GM12878 (cell line): ENCODE results near the gene POLK. TPM values are rescaled to one million over a fixed set of nuclear protein-coding genes. Genes with fewer than 3 reads are reported as not detected.
A peak's percentile ranks its signal among the peaks of the same experiment; 100 is the strongest.

Source experiments
- BCL11A ChIP-seq: IDR thresholded peaks from 2 replicates; pipeline ENCODE4 v1.6.1; 2011; ENCODE audit warnings: low read depth, low read length
- CBX5 ChIP-seq: sonication (generic); IDR thresholded peaks from 2 replicates; pipeline ENCODE4 v1.6.1; 2016; ENCODE audit warnings: low read depth, moderate library complexity, mild to moderate bottlenecking, inconsistent platforms
- CHD2 ChIP-seq: IDR thresholded peaks from 2 replicates; pipeline ENCODE4 v1.6.1; 2011; ENCODE audit warnings: low read depth, low read length, improper control_type of control experiment, borderline replicate concordance
- EP300 ChIP-seq, 2 experiments: fragments of 150-350 bp in 1 of 2; IDR thresholded peaks; 2 replicates each; pipeline ENCODE4 v1.6.1; 2011 to 2012; ENCODE audit warnings: low read depth in 2 of 2, low read length in 2 of 2, borderline replicate concordance in 1 of 2, improper control_type of control experiment in 1 of 2, inconsistent platforms in 1 of 2; ENCODE audit not compliant: control insufficient read depth in 1 of 2
- ESRRA ChIP-seq: IDR thresholded peaks from 2 replicates; pipeline ENCODE4 v1.6.1; 2012; ENCODE audit warnings: mild to moderate bottlenecking, low read length, improper control_type of control experiment
- FOXK2 ChIP-seq: fragments of 450-650 bp; IDR thresholded peaks from 2 replicates; pipeline ENCODE4 v1.6.1; 2017; ENCODE audit warnings: mild to moderate bottlenecking, moderate library complexity
- FOXM1 ChIP-seq: IDR thresholded peaks from 2 replicates; pipeline ENCODE4 v1.6.1; 2012; ENCODE audit warnings: low read depth, mild to moderate bottlenecking, inconsistent platforms, low read length, moderate library complexity
- IRF4 ChIP-seq: IDR thresholded peaks from 2 replicates; pipeline ENCODE4 v1.6.1; 2011; ENCODE audit warnings: low read depth, low read length
- MEF2B ChIP-seq: fragments of 450-650 bp; IDR thresholded peaks from 2 replicates; pipeline ENCODE4 v1.6.1; 2018; ENCODE audit warnings: mild to moderate bottlenecking, moderate library complexity; ENCODE audit not compliant: partially characterized antibody, poor library complexity, severe bottlenecking
- MTA2 ChIP-seq: fragments of 450-650 bp; IDR thresholded peaks from 2 replicates; pipeline ENCODE4 v1.6.1; 2016; ENCODE audit warnings: low read depth, mild to moderate bottlenecking, moderate library complexity
- MXI1 ChIP-seq: fragments of 150-350 bp; IDR thresholded peaks from 2 replicates; pipeline ENCODE4 v1.6.1; 2011; ENCODE audit warnings: low read depth, mild to moderate bottlenecking, inconsistent platforms, low read length, improper control_type of control experiment
- MYC ChIP-seq: IDR thresholded peaks from 2 replicates; pipeline ENCODE4 v1.6.1; 2011; ENCODE audit warnings: mild to moderate bottlenecking, low read length, moderate library complexity, inconsistent platforms; ENCODE audit not compliant: insufficient read depth, insufficient replicate concordance, insufficient read length, severe bottlenecking
- NBN ChIP-seq: fragments of 450-650 bp; IDR thresholded peaks from 2 replicates; pipeline ENCODE4 v1.6.1; 2016
- RAD21 ChIP-seq: IDR thresholded peaks from 2 replicates; pipeline ENCODE4 v1.6.1; 2011; ENCODE audit warnings: mild to moderate bottlenecking, low read depth, low read length, moderate library complexity; ENCODE audit not compliant: insufficient read depth
- RAD51 ChIP-seq: fragments of 450-650 bp; IDR thresholded peaks from 2 replicates; pipeline ENCODE4 v1.6.1; 2016; ENCODE audit warnings: moderate library complexity, mild to moderate bottlenecking, inconsistent platforms
- RUNX3 ChIP-seq: IDR thresholded peaks from 2 replicates; pipeline ENCODE4 v1.6.1; 2012; ENCODE audit warnings: low read length, inconsistent platforms
- SIN3A ChIP-seq: IDR thresholded peaks from 2 replicates; pipeline ENCODE4 v1.6.1; 2012; ENCODE audit warnings: low read depth, low read length, improper control_type of control experiment
- TAF1 ChIP-seq: IDR thresholded peaks from 2 replicates; pipeline ENCODE4 v1.6.1; 2011; ENCODE audit warnings: mild to moderate bottlenecking, low read depth, low read length, borderline replicate concordance
- TCF12 ChIP-seq: IDR thresholded peaks from 2 replicates; pipeline ENCODE4 v1.6.1; 2011; ENCODE audit warnings: low read depth, mild to moderate bottlenecking, low read length
- ZNF24 ChIP-seq: fragments of 450-650 bp; IDR thresholded peaks from 2 replicates; pipeline ENCODE4 v1.6.1; 2017; ENCODE audit warnings: antibody characterized with exemption, mild to moderate bottlenecking
- ZNF274 ChIP-seq: IDR thresholded peaks from one replicate; pipeline ENCODE4 v1.8.0; 2011; ENCODE audit not compliant: insufficient read length, insufficient read depth
- polyA plus RNA-seq, 11 experiments: library from polyadenylated mRNA; depleted of rRNA in 4 of 11; unstranded in 6 of 11; stranded (reverse) in 5 of 11; fragments of >200 nt; fragmentation: Nextera tagmentation in 4 of 11; fragmentation: Illumina TruSeq in 1 of 11; extraction: Ambion mirVana in 4 of 11; extraction: Trizol in 1 of 11; gene quantifications; 1 replicate in 1 of 11; 2 replicates in 10 of 11; pipeline versions ENCODE4 v1.2.1 to v1.2.3, GENCODE V29; 2011 to 2016; ENCODE audit warnings: inconsistent platforms in 2 of 11, missing spikeins in 2 of 11, low read depth in 1 of 11
- total RNA-seq, 4 experiments: library from RNA; depleted of rRNA in 3 of 4; stranded (reverse); fragments of >200 nt in 3 of 4; fragmentation: Illumina TruSeq in 1 of 4; extraction: Trizol in 1 of 4; gene quantifications; 2 replicates each; pipeline versions ENCODE4 v1.2.1 to v1.2.3, GENCODE V29; 2013 to 2021
- TF ChIP-seq, protein P1 (sequence below): IDR thresholded peaks from 2 replicates; pipeline ENCODE4 v1.6.1; 2012; ENCODE audit warnings: low read length, inconsistent platforms
- TF ChIP-seq, protein P2 (sequence below): IDR thresholded peaks from 2 replicates; pipeline ENCODE4 v1.6.1; 2011; ENCODE audit warnings: mild to moderate bottlenecking, low read depth, low read length, moderate library complexity; ENCODE audit not compliant: insufficient replicate concordance
- TF ChIP-seq, protein P3 (sequence below): fragments of 450-650 bp; IDR thresholded peaks from 2 replicates; pipeline ENCODE4 v1.6.1; 2016; ENCODE audit warnings: mild to moderate bottlenecking
- TF ChIP-seq, protein P4 (sequence below): fragments of 450-650 bp; formaldehyde crosslinking; IDR thresholded peaks from 2 replicates; pipeline ENCODE4 v1.5.0; 2022; ENCODE audit warnings: mild to moderate bottlenecking, missing genetic modification characterization

POLK gene
- total and polyA plus RNA-seq, 10 of the 15 experiments (the other 5 are each of a cell fraction or from before 2014, with no cell fraction given): 10.4 to 47.6 (median 29.0) TPM

DNA sequence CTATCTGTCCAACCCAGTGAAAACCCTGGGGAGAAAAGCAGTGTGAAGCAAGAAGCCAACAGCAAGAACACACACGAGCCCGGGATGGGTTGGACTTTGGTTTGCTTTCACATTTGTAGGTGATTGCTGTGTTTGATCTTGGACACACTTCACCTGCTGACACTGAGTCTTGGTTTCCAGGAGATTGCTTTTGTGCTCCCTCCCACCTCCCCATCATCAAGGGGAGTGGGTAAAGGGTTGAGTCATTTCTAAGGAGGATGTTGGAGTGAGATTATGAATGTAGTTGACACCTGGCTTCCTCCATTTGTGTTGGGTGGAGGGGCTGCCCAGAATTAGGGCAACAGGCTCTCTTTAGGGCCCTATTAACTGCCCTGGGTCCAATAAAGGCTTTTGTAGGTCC, 137.0 kb downstream of the POLK start (continued):
- TF ChIP-seq MTA2 (peak; percentile 41; the same call in 1 of the 2 replicates), MYC (no peak), IRF4 (peak; percentile 69; the same call in 1 of the 2 replicates), ZNF274 (no peak), RAD21 (no peak), TAF1 (no peak), MXI1 (no peak), BCL11A (peak; percentile 47; the same call in 1 of the 2 replicates), CHD2 (no peak), FOXK2 (no peak), FOXM1 (0 out of 2 replicates have a peak, but pooled peaks have one; percentile 36), RAD51 (no peak), CBX5 (no peak), EP300 (IDR thresholded peaks at IDR 0.05; ENCODE audit: borderline replicate concordance in 1 of 2, control insufficient read depth in 1 of 2, low read depth in 2 of 2, low read length in 2 of 2) (no peak; a peak in 1 of 4 replicates), SIN3A (no peak), ZNF24 (no peak), NBN (0 out of 2 replicates have a peak, but pooled peaks have one; percentile 27), ESRRA (no peak), RUNX3 (peak; percentile 68), TCF12 (peak; percentile 84; the same call in 1 of the 2 replicates), MEF2B (no peak)
- TF ChIP-seq, protein P1, sequence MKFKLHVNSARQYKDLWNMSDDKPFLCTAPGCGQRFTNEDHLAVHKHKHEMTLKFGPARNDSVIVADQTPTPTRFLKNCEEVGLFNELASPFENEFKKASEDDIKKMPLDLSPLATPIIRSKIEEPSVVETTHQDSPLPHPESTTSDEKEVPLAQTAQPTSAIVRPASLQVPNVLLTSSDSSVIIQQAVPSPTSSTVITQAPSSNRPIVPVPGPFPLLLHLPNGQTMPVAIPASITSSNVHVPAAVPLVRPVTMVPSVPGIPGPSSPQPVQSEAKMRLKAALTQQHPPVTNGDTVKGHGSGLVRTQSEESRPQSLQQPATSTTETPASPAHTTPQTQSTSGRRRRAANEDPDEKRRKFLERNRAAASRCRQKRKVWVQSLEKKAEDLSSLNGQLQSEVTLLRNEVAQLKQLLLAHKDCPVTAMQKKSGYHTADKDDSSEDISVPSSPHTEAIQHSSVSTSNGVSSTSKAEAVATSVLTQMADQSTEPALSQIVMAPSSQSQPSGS: peak; percentile 23; the same call in 1 of the 2 replicates
- TF ChIP-seq, protein P2, sequence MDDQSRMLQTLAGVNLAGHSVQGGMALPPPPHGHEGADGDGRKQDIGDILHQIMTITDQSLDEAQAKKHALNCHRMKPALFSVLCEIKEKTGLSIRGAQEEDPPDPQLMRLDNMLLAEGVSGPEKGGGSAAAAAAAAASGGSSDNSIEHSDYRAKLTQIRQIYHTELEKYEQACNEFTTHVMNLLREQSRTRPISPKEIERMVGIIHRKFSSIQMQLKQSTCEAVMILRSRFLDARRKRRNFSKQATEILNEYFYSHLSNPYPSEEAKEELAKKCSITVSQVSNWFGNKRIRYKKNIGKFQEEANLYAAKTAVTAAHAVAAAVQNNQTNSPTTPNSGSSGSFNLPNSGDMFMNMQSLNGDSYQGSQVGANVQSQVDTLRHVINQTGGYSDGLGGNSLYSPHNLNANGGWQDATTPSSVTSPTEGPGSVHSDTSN: no peak
- TF ChIP-seq, protein P3, sequence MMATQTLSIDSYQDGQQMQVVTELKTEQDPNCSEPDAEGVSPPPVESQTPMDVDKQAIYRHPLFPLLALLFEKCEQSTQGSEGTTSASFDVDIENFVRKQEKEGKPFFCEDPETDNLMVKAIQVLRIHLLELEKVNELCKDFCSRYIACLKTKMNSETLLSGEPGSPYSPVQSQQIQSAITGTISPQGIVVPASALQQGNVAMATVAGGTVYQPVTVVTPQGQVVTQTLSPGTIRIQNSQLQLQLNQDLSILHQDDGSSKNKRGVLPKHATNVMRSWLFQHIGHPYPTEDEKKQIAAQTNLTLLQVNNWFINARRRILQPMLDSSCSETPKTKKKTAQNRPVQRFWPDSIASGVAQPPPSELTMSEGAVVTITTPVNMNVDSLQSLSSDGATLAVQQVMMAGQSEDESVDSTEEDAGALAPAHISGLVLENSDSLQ: no peak
- TF ChIP-seq, protein P4, sequence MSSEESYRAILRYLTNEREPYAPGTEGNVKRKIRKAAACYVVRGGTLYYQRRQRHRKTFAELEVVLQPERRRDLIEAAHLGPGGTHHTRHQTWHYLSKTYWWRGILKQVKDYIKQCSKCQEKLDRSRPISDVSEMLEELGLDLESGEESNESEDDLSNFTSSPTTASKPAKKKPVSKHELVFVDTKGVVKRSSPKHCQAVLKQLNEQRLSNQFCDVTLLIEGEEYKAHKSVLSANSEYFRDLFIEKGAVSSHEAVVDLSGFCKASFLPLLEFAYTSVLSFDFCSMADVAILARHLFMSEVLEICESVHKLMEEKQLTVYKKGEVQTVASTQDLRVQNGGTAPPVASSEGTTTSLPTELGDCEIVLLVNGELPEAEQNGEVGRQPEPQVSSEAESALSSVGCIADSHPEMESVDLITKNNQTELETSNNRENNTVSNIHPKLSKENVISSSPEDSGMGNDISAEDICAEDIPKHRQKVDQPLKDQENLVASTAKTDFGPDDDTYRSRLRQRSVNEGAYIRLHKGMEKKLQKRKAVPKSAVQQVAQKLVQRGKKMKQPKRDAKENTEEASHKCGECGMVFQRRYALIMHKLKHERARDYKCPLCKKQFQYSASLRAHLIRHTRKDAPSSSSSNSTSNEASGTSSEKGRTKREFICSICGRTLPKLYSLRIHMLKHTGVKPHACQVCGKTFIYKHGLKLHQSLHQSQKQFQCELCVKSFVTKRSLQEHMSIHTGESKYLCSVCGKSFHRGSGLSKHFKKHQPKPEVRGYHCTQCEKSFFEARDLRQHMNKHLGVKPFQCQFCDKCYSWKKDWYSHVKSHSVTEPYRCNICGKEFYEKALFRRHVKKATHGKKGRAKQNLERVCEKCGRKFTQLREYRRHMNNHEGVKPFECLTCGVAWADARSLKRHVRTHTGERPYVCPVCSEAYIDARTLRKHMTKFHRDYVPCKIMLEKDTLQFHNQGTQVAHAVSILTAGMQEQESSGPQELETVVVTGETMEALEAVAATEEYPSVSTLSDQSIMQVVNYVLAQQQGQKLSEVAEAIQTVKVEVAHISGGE (CRISPR knock-in tag): no peak
